C1 segment of cervical spinal cord (tissue), 14 donors: Measurements from ENCODE around the gene NEGR1.

Experiments
- DNase-seq, 14 donors: peaks; one replicate each; lab custom pipeline; 2025; lab: John Stamatoyannopoulos, UW

NEGR1 gene

GRCh38 chr1:71641903-71642302 is 640.4 kb downstream of the NEGR1 start:
- peak in 1 of 14 donors; percentile 77 for DNase-seq

- DNase-seq, result no peak
Measured at GRCh38 chr1:71640998-71641397, 641.3 kb downstream of the NEGR1 start.

- no peak for DNase-seq
Measured at GRCh38 chr1:71640116-71640515, 642.2 kb downstream of the NEGR1 start.

- no peak for DNase-seq
Measured at GRCh38 chr1:71638081-71638766, 644.1 kb downstream of the NEGR1 start.

GRCh38 chr1:71635568-71635967 is 646.8 kb downstream of the NEGR1 start:
- no peak for DNase-seq

- DNase-seq, result peak in 2 of 14 donors; percentile 2 to 85
Measured at GRCh38 chr1:71634159-71634558, 648.2 kb downstream of the NEGR1 start.

GRCh38 chr1:71630073-71630472 is 652.3 kb downstream of the NEGR1 start:
- no peak for DNase-seq

GRCh38 chr1:71625004-71625403 is 657.3 kb downstream of the NEGR1 start:
- no peak for DNase-seq

GRCh38 chr1:71623888-71624287 is 658.5 kb downstream of the NEGR1 start:
- DNase-seq, result no peak

- no peak for DNase-seq
Measured at GRCh38 chr1:71621785-71622184, 660.6 kb downstream of the NEGR1 start.

GRCh38 chr1:71618766-71619530 is 663.4 kb downstream of the NEGR1 start:
- no peak for DNase-seq

- DNase-seq, result no peak
Measured at GRCh38 chr1:71618191-71618590, 664.1 kb downstream of the NEGR1 start.

GRCh38 chr1:71610476-71610875 is 671.9 kb downstream of the NEGR1 start:
- DNase-seq, result no peak

- DNase-seq, result no peak
Measured at GRCh38 chr1:71603044-71603776, 679.1 kb downstream of the NEGR1 start.

- no peak for DNase-seq
Measured at GRCh38 chr1:71600023-71600422, 682.3 kb downstream of the NEGR1 start.

GRCh38 chr1:71599306-71599705 is 683.0 kb downstream of the NEGR1 start:
- DNase-seq, result no peak

- DNase-seq, result no peak
Measured at GRCh38 chr1:71593523-71593922, 688.8 kb downstream of the NEGR1 start.

GRCh38 chr1:71592646-71593274 is 689.6 kb downstream of the NEGR1 start:
- DNase-seq, result no peak

- no peak for DNase-seq
Measured at GRCh38 chr1:71589005-71589404, 693.3 kb downstream of the NEGR1 start.

GRCh38 chr1:71587961-71588360 is 694.4 kb downstream of the NEGR1 start:
- peak in 1 of 14 donors; percentile 28 for DNase-seq

GRCh38 chr1:71586030-71586429 is 696.3 kb downstream of the NEGR1 start:
- DNase-seq, result no peak

GRCh38 chr1:71583756-71584155 is 698.6 kb downstream of the NEGR1 start:
- no peak for DNase-seq
